ENCODE measurements around the gene NSD2. TPM values are rescaled to one million over a fixed set of nuclear protein-coding genes. Genes with fewer than 3 reads are reported as not detected.

NSD2 gene
- polyA plus RNA-seq, 1 donor (not counting 4 experiments of a cell fraction or from before 2014, with no cell fraction given), result 22.6 TPM

- no peak for DNase-seq (ENCODE audit: low read depth, low spot score)
- no peak for FAIRE-seq
These were observed 77.8 kb downstream of the NSD2 start for GRCh38 chr4:1948892-1949436.

GRCh38 chr4:1950369-1950768 lies 79.2 kb downstream of the NSD2 start:
- Histone ChIP-seq H3K27me3 (ENCODE audit: control insufficient read depth, extremely low read depth, insufficient read depth, low read length) (no peaks in the 10 kb centered on the region), H3K79me2 (ENCODE audit: control insufficient read depth, insufficient read depth, low read length) (no peaks in the 10 kb centered on the region), H3K4me2 (ENCODE audit: control insufficient read depth, extremely low read depth, insufficient read depth, low read depth, low read length) (no peak overlapping the region), H3K4me1 (ENCODE audit: control insufficient read depth, extremely low read depth, insufficient read depth, low read length) (no peaks in the 10 kb centered on the region), H2AFZ (ENCODE audit: control insufficient read depth, low read length) (no peak overlapping the region), H3K36me3 (ENCODE audit: control insufficient read depth in 2 of 2, extremely low read depth in 1 of 2, insufficient read depth in 2 of 2, low read length in 2 of 2) (peaks cover 6 to 34% of the 10 kb centered on the region in 2 experiments), H4K20me1 (ENCODE audit: control insufficient read depth, extremely low read depth, insufficient read depth, low read length) (no peaks in the 10 kb centered on the region), H3K9ac (ENCODE audit: control insufficient read depth, extremely low read depth, insufficient read depth, low read length) (no peak overlapping the region), H3K4me3 (ENCODE audit: control insufficient read depth in 2 of 3, extremely low read depth in 1 of 3, insufficient read depth in 2 of 3, low read depth in 1 of 3, low read length in 3 of 3) (no peak overlapping the region), H3K9me3 (ENCODE audit: control insufficient read depth, low read depth, low read length) (no peaks in the 10 kb centered on the region), H3K9me1 (ENCODE audit: control insufficient read depth, extremely low read depth, insufficient read depth, low read length) (no peaks in the 10 kb centered on the region), H3K27ac (ENCODE audit: control insufficient read depth, insufficient read depth, low read length) (no peak overlapping the region)
- dilution Hi-C loops (cut with MboI; ENCODE audit: extremely low pct_ligation_motif_present, low sequenced_read_pairs), result loop anchor here (10.0 kb wide), 1 partner anchor 64 kb away; no protein-coding TSS in a partner anchor
- DNase-seq (ENCODE audit: low read depth, low spot score) (no peak), FAIRE-seq (no peak)
- TF ChIP-seq, protein P1, sequence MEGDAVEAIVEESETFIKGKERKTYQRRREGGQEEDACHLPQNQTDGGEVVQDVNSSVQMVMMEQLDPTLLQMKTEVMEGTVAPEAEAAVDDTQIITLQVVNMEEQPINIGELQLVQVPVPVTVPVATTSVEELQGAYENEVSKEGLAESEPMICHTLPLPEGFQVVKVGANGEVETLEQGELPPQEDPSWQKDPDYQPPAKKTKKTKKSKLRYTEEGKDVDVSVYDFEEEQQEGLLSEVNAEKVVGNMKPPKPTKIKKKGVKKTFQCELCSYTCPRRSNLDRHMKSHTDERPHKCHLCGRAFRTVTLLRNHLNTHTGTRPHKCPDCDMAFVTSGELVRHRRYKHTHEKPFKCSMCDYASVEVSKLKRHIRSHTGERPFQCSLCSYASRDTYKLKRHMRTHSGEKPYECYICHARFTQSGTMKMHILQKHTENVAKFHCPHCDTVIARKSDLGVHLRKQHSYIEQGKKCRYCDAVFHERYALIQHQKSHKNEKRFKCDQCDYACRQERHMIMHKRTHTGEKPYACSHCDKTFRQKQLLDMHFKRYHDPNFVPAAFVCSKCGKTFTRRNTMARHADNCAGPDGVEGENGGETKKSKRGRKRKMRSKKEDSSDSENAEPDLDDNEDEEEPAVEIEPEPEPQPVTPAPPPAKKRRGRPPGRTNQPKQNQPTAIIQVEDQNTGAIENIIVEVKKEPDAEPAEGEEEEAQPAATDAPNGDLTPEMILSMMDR (optimal IDR thresholded peaks at IDR 0.05 in 1 of 3, IDR thresholded peaks at IDR 0.05 in 1 of 3, conservative IDR thresholded peaks at IDR 0.05 in 1 of 3; ENCODE audit: extremely low read depth in 1 of 3, insufficient read depth in 2 of 3, low read length in 3 of 3), result no peak
- TF ChIP-seq EZH2 (IDR thresholded peaks at IDR 0.05; ENCODE audit: low read length), result no peak

More at GRCh38 chr4:1948892-1949436, 77.8 kb downstream of the NSD2 start:
- no peaks in the 10 kb centered on the region for H4K20me1 ChIP-seq (ENCODE audit: control insufficient read depth, extremely low read depth, insufficient read depth, low read length)
- H3K9ac ChIP-seq (ENCODE audit: control insufficient read depth, extremely low read depth, insufficient read depth, low read length), result no peak overlapping the region
- no peaks in the 10 kb centered on the region for H3K9me3 ChIP-seq (ENCODE audit: control insufficient read depth, low read depth, low read length)
- no peak for TF ChIP-seq EZH2 (IDR thresholded peaks at IDR 0.05; ENCODE audit: low read length)
- TF ChIP-seq, protein P1 (optimal IDR thresholded peaks at IDR 0.05 in 1 of 3, IDR thresholded peaks at IDR 0.05 in 1 of 3, conservative IDR thresholded peaks at IDR 0.05 in 1 of 3; ENCODE audit: extremely low read depth in 1 of 3, insufficient read depth in 2 of 3, low read length in 3 of 3), result peak in 1 of 3 experiments; percentile 2
- H3K27me3 ChIP-seq (ENCODE audit: control insufficient read depth, extremely low read depth, insufficient read depth, low read length), result no peaks in the 10 kb centered on the region
- dilution Hi-C loops (cut with MboI; ENCODE audit: extremely low pct_ligation_motif_present, low sequenced_read_pairs), result no loop called here
- no peaks in the 10 kb centered on the region for H3K9me1 ChIP-seq (ENCODE audit: control insufficient read depth, extremely low read depth, insufficient read depth, low read length)
- H3K27ac ChIP-seq (ENCODE audit: control insufficient read depth, insufficient read depth, low read length), result no peak overlapping the region
- no peaks in the 10 kb centered on the region for H3K4me1 ChIP-seq (ENCODE audit: control insufficient read depth, extremely low read depth, insufficient read depth, low read length)
- H3K4me3 ChIP-seq (ENCODE audit: control insufficient read depth in 2 of 3, extremely low read depth in 1 of 3, insufficient read depth in 2 of 3, low read depth in 1 of 3, low read length in 3 of 3), result no peak overlapping the region
- no peak overlapping the region for H3K4me2 ChIP-seq (ENCODE audit: control insufficient read depth, extremely low read depth, insufficient read depth, low read depth, low read length)
- no peaks in the 10 kb centered on the region for H3K79me2 ChIP-seq (ENCODE audit: control insufficient read depth, insufficient read depth, low read length)
- H3K36me3 ChIP-seq (ENCODE audit: control insufficient read depth in 2 of 2, extremely low read depth in 1 of 2, insufficient read depth in 2 of 2, low read length in 2 of 2), result peaks cover 6 to 37% of the 10 kb centered on the region in 2 experiments
- no peak overlapping the region for H2AFZ ChIP-seq (ENCODE audit: control insufficient read depth, low read length)
